HG02885 (cell line): Measurements from ENCODE around the gene CFAP46.

Source experiments
- ATAC-seq: cut with Tn5 transposase; IDR thresholded peaks from one replicate; pipeline ENCODE4 v1.9.1; 2021; ENCODE audit warnings: mild to moderate bottlenecking; ENCODE audit not compliant: unreplicated experiment, poor library complexity

Gene CFAP46

DNA sequence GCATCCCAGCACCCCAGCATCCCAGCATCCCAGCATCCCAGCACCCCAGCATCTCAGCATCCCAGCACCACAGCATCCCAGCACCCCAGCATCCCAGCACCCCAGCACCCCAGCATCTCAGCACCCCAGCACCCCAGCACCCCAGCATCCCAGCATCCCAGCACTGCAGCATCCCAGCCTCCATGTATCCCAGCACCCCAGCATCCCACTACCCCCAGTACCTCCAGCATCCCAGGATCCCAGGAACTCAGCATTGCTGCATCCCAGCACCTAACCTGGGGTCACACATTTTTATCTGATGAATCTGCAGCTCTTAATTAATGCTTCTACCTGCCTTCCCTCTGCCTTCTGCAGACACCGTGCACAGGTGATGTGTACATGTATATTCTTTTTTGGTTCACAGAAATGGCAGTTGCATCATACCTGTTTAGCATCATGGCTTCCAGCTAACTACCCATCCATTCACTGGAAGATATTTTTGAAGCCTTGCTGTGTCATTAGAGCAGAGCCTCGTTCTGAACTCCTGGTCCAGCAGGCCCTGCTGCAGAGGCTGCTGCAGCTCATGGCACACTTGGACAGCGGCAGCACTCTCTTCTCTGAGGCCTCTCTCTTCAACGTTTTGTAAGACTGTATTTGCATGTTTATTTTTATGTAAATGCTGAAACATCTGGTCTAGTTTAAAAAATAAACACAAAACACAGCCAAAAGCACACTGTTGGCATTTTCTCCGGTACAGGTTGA lies 4.6 kb upstream of the CFAP46 start:
- ATAC-seq: no peak

DNA sequence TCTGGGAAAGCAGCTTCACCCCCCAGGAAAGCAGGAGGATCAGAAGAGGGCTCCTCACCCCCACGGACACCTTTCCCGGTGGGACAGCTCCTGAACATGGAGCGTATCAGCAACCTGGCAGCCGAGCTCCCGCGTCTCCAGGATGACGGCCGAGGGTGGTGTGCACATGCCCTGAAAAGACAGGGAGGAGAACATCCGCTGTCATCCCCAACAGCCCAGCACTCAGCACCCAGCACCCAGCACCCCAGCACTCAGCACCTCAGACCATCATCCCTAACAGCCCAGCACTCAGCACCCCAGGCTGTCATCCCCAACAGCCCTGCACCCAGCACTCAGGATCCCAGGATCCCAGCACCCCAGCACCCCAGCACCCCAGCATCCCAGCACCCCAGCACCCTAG lies 3.9 kb upstream of the CFAP46 start:
- no peak for ATAC-seq

- ATAC-seq: no peak
Observed at GRCh38 chr10:132945894-132946255, 3.5 kb upstream of the CFAP46 start.

DNA sequence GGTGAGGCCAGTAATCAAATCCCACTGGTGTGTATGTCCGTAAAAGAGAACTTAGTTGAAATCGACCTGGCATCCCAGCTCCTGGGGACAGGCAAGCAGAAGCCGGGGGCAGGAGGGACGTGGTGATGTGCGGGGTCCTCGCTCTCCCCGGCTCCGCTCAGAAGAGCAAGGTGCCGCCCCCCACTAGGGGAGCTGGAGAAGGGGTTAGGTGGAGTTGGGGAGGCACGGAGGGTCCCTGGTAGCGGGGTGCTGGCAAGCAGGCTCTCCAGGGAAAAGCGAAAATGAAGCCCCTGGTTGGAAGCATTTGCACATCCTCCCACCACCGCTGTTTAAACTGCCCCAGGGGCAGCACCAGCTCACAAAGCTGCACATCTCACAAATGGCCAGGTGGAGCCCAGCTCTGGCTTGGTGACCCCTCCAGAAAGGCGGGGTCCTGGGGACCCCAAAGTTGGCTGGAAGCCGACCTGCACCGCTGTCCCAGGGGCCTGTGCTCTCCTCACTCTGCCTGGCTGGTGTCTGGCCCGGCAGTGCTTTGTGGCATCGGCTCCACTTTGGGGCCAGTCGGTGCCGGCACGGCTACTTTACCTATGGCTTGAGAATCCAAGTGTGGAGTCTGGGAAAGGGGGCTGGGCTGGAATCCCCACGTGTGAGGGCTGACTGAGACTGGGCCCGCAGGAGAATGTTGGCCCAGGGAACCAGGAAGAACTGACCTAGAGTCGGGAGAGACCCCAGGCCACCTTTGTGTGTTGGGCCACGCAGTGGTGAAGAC lies 2.9 kb upstream of the CFAP46 start:
- no peak for ATAC-seq

DNA sequence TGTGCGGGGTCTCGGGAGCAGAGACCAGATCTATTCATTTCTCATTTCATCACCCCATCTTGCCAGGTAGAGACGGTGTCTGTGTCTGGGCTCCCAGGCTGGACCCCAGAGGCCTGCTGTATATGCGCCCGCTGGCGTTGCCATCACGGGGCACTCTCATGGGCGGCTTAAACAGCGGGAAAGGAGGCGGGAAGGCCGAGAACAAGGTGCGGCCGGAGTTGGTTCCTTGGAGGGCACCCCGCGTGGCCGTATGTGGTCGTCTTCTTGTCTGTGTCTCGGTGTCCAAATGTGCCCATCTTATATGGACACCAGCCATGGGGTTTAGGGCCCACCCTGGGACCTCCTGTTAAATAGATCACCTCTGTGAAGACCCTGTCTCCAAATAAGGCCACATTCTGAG lies 2.1 kb upstream of the CFAP46 start:
- ATAC-seq: no peak

GRCh38 chr10:132943791-132944404 lies 1.5 kb upstream of the CFAP46 start:
- ATAC-seq: no peak

DNA sequence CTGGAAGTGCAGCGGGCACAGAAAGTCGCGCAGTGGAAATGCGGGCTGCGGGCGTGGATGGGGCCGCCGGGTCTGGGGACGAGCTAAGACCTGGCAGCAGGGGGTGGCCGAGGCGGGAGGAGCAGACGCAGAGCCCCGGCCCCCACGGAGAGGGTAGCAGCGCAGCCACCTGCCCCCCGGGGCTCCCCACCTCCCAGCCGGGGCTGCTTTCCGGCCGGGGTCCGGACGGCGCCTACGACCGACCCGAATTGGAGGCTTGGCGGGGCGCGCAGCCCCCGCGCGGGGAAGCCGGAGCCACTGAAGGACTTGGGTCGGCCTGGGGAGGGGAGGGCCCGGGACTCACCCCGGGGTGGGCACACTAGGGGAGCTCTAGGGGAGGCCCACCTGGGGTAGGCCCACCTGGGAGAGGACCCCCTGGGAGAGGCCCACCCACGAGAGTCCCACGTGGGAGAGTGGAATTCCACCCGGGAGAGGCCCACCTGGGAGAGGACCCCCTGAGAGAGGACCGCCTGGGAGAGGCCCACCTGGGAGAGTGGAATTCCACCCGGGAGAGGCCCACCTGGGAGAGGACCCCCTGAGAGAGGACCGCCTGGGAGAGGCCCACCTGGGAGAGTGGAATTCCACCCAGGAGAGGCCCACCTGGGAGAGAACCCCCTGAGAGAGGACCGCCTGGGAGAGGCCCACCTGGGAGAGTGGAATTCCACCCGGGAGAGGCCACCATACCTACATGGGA lies 854 bp upstream of the CFAP46 start:
- ATAC-seq: no peak

GRCh38 chr10:132941640-132942051 lies 724 bp downstream of the CFAP46 start:
- no peak for ATAC-seq

DNA sequence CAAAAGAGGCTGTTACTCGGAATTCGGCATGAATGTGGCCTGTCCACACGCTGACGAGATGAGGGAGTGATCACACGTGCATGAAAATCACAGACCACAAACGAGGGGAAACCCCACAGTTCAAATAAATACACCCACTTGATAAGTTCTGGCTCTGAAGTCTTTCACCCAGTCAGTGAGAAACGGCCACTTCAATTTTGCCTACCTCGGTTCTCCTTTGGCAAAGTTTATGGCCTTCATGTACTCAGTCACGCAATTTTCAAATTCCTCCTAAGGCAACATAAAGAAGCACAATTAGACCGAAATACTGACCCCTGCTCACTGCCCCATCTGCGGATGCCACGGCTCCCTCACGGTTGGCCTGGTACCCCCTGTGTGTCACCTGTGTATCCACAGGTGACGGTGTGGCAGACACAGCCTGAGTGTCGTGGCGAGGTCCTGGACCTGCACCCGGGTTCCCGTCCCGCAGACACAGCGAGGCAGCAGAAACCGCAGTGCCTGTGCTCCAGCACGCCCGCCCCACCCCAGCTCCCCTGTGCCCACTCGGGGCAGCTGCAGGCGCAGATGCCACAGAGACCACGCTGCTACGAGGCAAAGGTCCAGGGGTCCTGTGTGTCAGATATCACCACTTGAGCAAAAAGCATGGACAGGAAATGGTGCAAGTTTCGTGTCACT lies 1.4 kb downstream of the CFAP46 start:
- ATAC-seq: no peak

DNA sequence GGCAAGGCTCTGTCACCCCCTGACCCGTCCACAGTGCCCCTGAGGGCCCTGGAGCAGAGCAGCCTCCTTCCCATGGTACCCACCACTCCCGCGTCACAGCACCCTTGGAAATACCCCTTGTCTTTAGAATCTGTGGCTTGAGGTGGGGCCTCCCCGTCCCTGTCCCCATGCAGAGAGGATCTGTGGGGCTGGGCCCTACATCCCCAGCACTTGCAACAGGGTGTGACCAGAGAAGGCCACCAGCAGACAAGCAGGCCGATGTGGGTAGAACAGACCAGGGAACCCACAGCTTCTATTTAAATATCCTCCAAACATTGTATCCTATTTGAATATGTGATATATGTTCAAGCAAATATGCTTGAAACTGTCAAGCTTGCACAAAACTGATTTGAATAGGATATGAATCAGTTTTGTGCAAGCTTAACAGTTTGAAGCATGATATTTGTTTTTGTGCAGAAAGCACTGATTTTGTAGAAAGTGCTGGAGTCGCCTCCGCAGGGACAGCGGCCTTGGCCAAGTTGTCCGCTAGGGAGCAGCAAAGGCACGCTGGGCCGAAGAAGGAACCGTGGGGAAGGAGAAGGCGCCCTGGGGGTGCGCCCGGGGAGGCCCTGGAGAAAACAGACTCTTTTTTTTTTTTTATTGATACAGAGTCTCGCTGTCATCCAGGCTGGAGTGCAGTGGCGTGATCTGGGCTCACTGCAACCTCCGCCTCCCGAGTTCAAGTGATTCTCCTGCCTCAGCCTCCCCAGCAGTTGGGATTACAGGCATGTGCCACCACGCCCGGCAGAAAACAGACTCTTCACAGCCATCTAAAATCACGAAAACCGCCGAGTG lies 2.2 kb downstream of the CFAP46 start:
- ATAC-seq: peak; percentile 73

DNA sequence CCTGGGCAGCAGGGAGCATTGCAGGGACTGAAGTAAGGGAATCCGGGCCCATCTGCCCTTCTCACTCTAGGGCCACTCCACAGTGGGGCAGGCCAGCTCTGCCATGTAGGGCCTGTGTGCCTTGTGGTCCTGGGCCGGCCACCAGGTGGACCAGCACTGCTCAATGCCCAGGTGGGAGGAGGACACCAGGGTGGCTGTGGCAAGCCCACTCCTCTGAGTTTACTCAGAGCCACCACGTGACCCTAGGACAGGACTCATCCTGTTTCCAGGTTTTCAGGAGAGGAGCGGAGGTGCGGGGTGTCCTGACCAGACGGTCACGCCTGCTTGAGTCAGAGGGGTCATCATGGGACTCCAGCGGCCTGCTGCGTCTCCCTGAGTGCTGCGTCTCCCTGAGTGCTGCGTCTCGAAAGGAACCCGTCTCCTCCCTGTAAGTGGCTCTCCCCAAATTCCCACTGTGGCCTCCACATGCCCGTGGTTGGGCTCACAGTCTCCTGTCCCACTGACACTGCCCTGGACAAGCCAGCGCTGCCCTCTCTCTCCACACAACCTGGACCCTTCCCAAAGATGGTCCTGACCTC lies 2.9 kb downstream of the CFAP46 start:
- no peak for ATAC-seq

GRCh38 chr10:132938472-132939339 lies 3.7 kb downstream of the CFAP46 start:
- ATAC-seq: no peak

DNA sequence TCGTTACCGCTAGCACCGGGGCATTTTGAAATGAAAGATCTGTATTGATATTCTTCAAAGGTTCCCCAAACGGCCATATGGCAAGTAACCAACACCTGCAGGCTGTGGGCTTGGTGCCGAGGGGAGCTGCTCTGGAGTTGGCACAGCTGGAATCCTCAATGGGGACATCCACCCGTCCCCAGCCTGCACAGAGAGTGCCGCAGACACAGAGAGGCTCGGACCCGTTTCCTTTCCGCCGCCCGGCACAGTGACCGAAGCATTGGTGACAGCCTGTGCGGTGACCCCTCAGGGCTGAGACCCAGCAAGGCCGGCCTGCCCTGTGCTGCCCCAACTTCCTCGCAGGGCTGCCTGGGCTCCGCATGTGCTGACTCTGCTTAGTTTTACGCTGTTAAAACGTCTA lies 4.5 kb downstream of the CFAP46 start:
- ATAC-seq: no peak

DNA sequence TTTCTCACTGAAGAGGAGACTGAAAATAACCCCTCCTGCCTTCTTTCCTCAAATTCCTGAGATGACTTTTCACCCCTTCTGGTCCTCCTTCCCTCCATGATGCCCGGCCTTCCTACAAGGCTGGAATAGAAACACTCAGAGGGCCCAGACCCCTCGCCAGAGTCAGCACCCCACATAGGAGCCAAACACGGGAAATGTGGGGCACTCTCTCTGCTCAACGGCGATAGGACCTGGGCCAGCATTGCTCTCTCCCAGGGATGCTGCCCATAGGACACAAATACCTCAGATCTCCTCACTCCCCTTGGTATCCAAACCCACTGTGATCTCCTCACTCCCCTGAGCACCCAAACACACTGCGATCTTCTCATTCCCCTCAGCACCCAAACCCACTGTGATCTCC lies 7.4 kb downstream of the CFAP46 start:
- ATAC-seq: no peak

- no peak for ATAC-seq
Observed at GRCh38 chr10:132933308-132934042, 8.9 kb downstream of the CFAP46 start.

DNA sequence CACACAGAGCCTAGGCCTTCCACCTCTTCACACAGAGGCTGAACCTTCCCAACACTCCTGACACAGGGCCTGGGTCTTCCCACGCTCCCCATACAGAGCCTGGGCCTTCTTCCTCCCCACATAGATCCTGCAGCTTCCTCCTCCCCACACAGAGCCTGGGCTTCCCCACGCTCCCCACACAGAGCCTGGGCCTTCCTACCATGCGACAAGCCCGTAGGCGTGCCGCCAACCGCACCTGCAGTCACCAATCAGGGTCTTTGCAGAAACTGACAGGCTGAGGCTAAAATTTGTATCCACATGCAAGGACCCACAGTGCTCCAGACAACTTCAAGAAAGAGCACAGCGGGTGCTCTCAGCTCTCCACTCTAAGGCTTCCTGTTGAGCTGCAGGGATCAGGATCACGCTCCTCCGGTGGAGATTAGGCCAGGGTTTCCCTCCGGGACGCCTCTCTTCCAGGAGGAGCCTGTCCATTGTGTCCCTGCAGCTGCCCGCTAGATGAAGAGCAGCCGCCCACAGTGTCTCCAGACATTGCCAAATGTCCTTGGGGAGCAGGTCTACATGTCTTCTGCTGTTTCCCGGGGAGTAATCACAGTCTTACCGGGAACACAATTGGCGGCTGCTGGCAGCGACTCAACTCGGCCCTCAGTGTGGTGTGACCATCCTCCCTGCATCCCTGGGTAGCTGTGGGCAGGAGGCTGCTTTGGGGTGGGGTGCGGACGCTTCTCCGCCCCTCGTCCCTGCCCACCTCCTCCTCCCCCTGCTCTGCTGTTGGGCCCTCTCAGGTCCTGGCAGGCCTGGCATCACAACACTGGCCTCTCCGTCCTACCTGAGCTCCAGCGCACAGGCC lies 9.7 kb downstream of the CFAP46 start:
- ATAC-seq: peak; percentile 49
